Hepatocyte (in vitro differentiated cells): ENCODE measurements around the gene CHAT. TPM values are rescaled to one million over a fixed set of nuclear protein-coding genes. Genes with fewer than 3 reads are reported as not detected.

Experiments used
- DNase-seq: peaks from one replicate; pipeline ENCODE4 v3.0.0-alpha.2; 2016; ENCODE audit warnings: low spot score
- H2AFZ ChIP-seq: fragments of 200-600 bp; sonication (generic); 2 replicates; pipeline ENCODE4 v1.6.0; 2016; ENCODE audit warnings: antibody characterized with exemption, mild to moderate bottlenecking
- H3K27ac ChIP-seq: fragments of 200-600 bp; sonication (generic); 2 replicates; pipeline ENCODE4 v1.5.1; 2016; ENCODE audit warnings: mild to moderate bottlenecking
- H3K27me3 ChIP-seq: fragments of 200-600 bp; sonication (generic); 2 replicates; pipeline ENCODE4 v1.6.1; 2016
- H3K36me3 ChIP-seq: fragments of 200-600 bp; sonication (generic); replicated peaks from 2 replicates; pipeline ENCODE4 v1.5.1; 2016; ENCODE audit warnings: low read depth; ENCODE audit not compliant: insufficient read depth
- H3K4me1 ChIP-seq: fragments of 200-600 bp; sonication (generic); 2 replicates; pipeline ENCODE4 v1.5.1; 2016; ENCODE audit warnings: mild to moderate bottlenecking, moderate library complexity; ENCODE audit not compliant: insufficient read depth
- H3K4me2 ChIP-seq: fragments of 200-600 bp; sonication (generic); 2 replicates; pipeline ENCODE4 v1.6.0; 2016
- H3K4me3 ChIP-seq: fragments of 200-600 bp; sonication (generic); 2 replicates; pipeline ENCODE4 v1.5.1; 2016; ENCODE audit warnings: mild to moderate bottlenecking
- H3K79me2 ChIP-seq: fragments of 200-600 bp; sonication (generic); 2 replicates; pipeline ENCODE4 v1.6.0; 2017; ENCODE audit warnings: mild to moderate bottlenecking
- H3K9me2 ChIP-seq: fragments of 200-600 bp; sonication (generic); replicated peaks from 2 replicates; pipeline ENCODE4 v1.6.0; 2017; ENCODE audit warnings: mild to moderate bottlenecking; ENCODE audit not compliant: insufficient read depth
- H3K9me3 ChIP-seq: fragments of 200-600 bp; sonication (generic); 2 replicates; pipeline ENCODE4 v1.5.1; 2016; ENCODE audit warnings: low read depth, mild to moderate bottlenecking
- H4K20me1 ChIP-seq: fragments of 200-600 bp; sonication (generic); 2 replicates; pipeline ENCODE4 v1.6.0; 2016; ENCODE audit warnings: mild to moderate bottlenecking; ENCODE audit not compliant: insufficient read depth, poor library complexity, severe bottlenecking
- CTCF ChIP-seq: fragments of 200-600 bp; sonication (generic); IDR thresholded peaks from 2 replicates; pipeline ENCODE4 v1.5.1; 2016; ENCODE audit warnings: antibody characterized with exemption, mild to moderate bottlenecking; ENCODE audit not compliant: poor library complexity
- EZH2 ChIP-seq: fragments of 200-600 bp; sonication (generic); IDR thresholded peaks from 2 replicates; pipeline ENCODE4 v1.6.1; 2016; ENCODE audit warnings: antibody characterized with exemption, mild to moderate bottlenecking, borderline replicate concordance
- EZH2phosphoT487 ChIP-seq: fragments of 200-600 bp; sonication (generic); IDR thresholded peaks from one replicate; pipeline ENCODE4 v1.6.1; 2018; ENCODE audit warnings: antibody characterized with exemption, mild to moderate bottlenecking, low read depth, moderate library complexity; ENCODE audit not compliant: unreplicated experiment, severe bottlenecking
- WGBS: methylation state at CpG from one replicate; pipeline ENCODE4 v1.1.6; 2016; ENCODE audit warnings: low lambda C conversion rate; ENCODE audit errors: missing lambda C conversion rate; 5-methylcytosine and 5-hydroxymethylcytosine counted together
- polyA plus RNA-seq: library from polyadenylated mRNA; unstranded; fragments of >200 nt; fragmentation: Nextera tagmentation; extraction: Ambion mirVana; gene quantifications from 2 replicates; pipeline ENCODE4 v1.2.1, GENCODE V29; 2016
- total RNA-seq: library from RNA; depleted of rRNA; stranded (reverse); fragments of >200 nt; gene quantifications from 2 replicates; pipeline ENCODE4 v1.2.3, GENCODE V29; 2014

Gene CHAT
- total and polyA plus RNA-seq, 2 experiments from 2014 or later, result 0.27 TPM; not detected in 1

DNA sequence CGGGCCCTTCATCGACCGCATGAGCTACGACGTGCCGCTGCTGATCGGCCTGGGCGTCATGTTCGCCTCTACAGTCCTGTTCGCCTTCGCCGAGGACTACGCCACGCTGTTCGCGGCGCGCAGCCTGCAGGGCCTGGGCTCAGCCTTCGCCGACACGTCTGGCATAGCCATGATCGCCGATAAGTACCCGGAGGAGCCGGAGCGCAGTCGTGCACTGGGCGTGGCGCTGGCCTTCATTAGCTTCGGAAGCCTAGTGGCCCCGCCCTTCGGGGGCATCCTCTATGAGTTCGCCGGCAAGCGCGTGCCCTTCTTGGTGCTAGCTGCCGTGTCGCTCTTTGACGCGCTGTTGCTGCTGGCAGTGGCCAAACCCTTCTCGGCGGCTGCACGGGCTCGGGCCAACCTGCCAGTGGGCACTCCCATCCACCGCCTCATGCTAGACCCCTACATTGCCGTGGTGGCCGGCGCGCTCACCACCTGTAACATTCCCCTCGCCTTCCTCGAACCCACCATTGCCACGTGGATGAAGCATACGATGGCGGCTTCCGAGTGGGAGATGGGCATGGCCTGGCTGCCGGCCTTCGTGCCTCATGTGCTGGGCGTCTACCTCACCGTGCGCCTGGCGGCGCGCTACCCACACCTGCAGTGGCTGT, 2.5 kb upstream of the CHAT start:
- Histone ChIP-seq H3K36me3 (no peaks in the 10 kb centered on the region), H3K27ac (no peak overlapping the region), H4K20me1 (no peaks in the 10 kb centered on the region), H3K27me3 (peaks cover 95% of the 10 kb centered on the region), H3K79me2 (no peaks in the 10 kb centered on the region), H2AFZ (no peak overlapping the region), H3K9me2 (no peaks in the 10 kb centered on the region), H3K9me3 (no peaks in the 10 kb centered on the region), H3K4me3 (no peak overlapping the region), H3K4me2 (peak overlapping the region; percentile 84), H3K4me1 (peaks cover 10% of the 10 kb centered on the region)
- peak; percentile 36 for TF ChIP-seq EZH2phosphoT487
- TF ChIP-seq EZH2, result peak; percentile 84
- no peak for TF ChIP-seq CTCF
- no peak for DNase-seq
- WGBS, result 9% methylated on average over 62 of the region's 63 CpGs

DNA sequence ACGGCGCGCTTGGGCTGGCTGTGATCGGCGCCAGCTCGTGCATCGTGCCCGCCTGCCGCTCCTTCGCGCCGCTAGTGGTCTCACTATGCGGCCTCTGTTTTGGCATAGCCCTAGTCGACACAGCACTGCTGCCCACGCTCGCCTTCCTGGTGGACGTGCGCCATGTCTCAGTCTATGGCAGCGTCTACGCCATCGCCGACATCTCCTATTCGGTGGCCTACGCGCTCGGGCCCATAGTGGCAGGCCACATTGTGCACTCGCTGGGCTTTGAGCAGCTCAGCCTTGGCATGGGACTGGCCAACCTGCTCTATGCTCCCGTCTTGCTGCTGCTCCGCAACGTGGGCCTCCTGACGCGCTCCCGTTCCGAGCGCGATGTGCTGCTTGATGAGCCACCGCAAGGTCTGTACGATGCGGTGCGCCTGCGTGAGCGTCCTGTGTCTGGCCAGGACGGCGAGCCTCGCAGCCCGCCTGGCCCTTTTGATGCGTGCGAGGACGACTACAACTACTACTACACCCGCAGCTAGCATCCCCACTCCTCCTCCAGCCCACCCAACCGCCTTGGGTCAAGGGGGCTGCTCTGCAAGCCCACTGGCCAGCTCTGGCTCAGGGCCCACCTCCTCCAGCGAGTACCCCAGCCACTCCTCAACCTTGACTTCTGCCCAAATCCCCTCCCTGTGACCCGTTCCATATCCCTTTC, 1.9 kb upstream of the CHAT start:
- no peaks in the 10 kb centered on the region for H3K79me2 ChIP-seq
- H3K36me3 ChIP-seq, result no peaks in the 10 kb centered on the region
- no peak overlapping the region for H3K4me3 ChIP-seq
- H3K27ac ChIP-seq, result no peak overlapping the region
- no peak for DNase-seq
- peaks cover 10% of the 10 kb centered on the region for H3K4me1 ChIP-seq
- no peak overlapping the region for H2AFZ ChIP-seq
- H3K9me3 ChIP-seq, result no peaks in the 10 kb centered on the region
- H3K4me2 ChIP-seq, result no peak overlapping the region
- no peaks in the 10 kb centered on the region for H3K9me2 ChIP-seq
- H3K27me3 ChIP-seq, result peaks cover 99% of the 10 kb centered on the region
- H4K20me1 ChIP-seq, result no peaks in the 10 kb centered on the region
- WGBS, result 26% methylated on average over 49 of the region's 53 CpGs
- TF ChIP-seq CTCF (no peak), EZH2 (no peak), EZH2phosphoT487 (no peak)

- H3K4me3 ChIP-seq, result no peak overlapping the region
- 16% methylated on average over 29 of the region's 29 CpGs for WGBS
- no peaks in the 10 kb centered on the region for H3K36me3 ChIP-seq
- no peaks in the 10 kb centered on the region for H4K20me1 ChIP-seq
- peaks cover 10% of the 10 kb centered on the region for H3K4me1 ChIP-seq
- H2AFZ ChIP-seq, result no peak overlapping the region
- no peaks in the 10 kb centered on the region for H3K9me3 ChIP-seq
- no peak overlapping the region for H3K4me2 ChIP-seq
- peak; percentile 30 for TF ChIP-seq EZH2
- TF ChIP-seq CTCF, result no peak
- H3K79me2 ChIP-seq, result no peaks in the 10 kb centered on the region
- no peaks in the 10 kb centered on the region for H3K9me2 ChIP-seq
- peaks cover 100% of the 10 kb centered on the region for H3K27me3 ChIP-seq
- H3K27ac ChIP-seq, result no peak overlapping the region
- no peak for DNase-seq
Measured at GRCh38 chr10:49612513-49613164, 1.2 kb upstream of the CHAT start.
